Subcutaneous abdominal adipose tissue (tissue), 5 donors: ENCODE data around the gene MYO1C.
"Not testable (repeated sequence)": the region's sequence is repeated elsewhere in the genome, so short reads cannot be mapped to it uniquely, and the experiment has no call there.

ENCODE experiments used
- H3K27ac ChIP-seq: one replicate; pipeline ENCODE4 v1.7.0; 2013; ENCODE audit warnings: low read depth, mild to moderate bottlenecking, inconsistent platforms, low read length, moderate library complexity
- H3K27me3 ChIP-seq, 5 donors: one replicate each; pipeline ENCODE4 v1.7.0; 2013; ENCODE audit warnings: low read length in 5 of 5, inconsistent platforms in 1 of 5; ENCODE audit not compliant: control insufficient read depth in 5 of 5, insufficient read depth in 4 of 5
- H3K36me3 ChIP-seq, 5 donors: one replicate each; pipeline ENCODE4 v1.7.0; 2013; ENCODE audit warnings: low read length in 5 of 5; ENCODE audit not compliant: control insufficient read depth in 5 of 5, insufficient read depth in 5 of 5
- H3K4me1 ChIP-seq, 5 donors: one replicate each; pipeline ENCODE4 v1.7.0; 2013; ENCODE audit warnings: low read length in 5 of 5, mild to moderate bottlenecking in 3 of 5, moderate library complexity in 1 of 5; ENCODE audit not compliant: control insufficient read depth in 5 of 5, insufficient read depth in 5 of 5
- H3K4me3 ChIP-seq, 5 donors: one replicate each; pipeline ENCODE4 v1.7.0; 2013; ENCODE audit warnings: low read length in 5 of 5, low read depth in 1 of 5
- H3K9ac ChIP-seq, 5 donors: one replicate each; pipeline ENCODE4 v1.7.0; 2013; ENCODE audit warnings: low read length in 5 of 5, mild to moderate bottlenecking in 4 of 5, moderate library complexity in 3 of 5
- H3K9me3 ChIP-seq, 5 donors: one replicate each; pipeline ENCODE4 v1.7.0; 2013; ENCODE audit warnings: low read length in 5 of 5; ENCODE audit not compliant: control insufficient read depth in 5 of 5
- donor health status: healthy.
- donor health status: healthy.
- donor health status: healthy.
- donor health status: healthy.
- donor health status: healthy.

MYO1C gene

DNA sequence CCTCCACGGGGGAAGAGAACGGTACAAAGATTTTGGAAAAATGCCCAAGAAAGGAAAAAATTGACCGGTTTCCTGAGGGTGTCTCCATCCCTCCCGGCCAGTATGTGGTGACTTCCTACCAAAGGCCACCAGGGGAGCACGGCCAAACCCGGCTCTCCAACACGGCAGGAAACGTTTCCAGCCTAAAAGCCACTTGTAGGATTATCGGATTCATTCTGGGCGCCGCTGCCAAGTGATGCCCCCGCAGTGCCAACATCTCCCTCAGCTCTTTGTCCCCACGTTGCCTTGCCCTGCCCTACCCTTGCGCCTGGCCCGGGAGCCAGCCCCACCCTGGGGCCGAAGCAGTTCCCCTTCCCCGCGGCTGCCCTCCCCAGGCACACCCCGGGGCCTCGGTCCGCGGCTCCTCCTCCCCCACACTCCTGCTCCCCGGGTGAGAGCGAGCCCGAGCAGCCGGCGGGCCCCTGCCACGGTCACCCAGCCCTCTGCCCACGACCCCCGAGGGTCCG lies 37.1 kb downstream of the MYO1C start:
- Histone ChIP-seq H3K9me3 (no peaks in the 10 kb centered on the region), H3K27ac (peak overlapping the region; percentile 96), H3K9ac (peak overlapping the region; percentile 63 to 98 (median 94)), H3K36me3 (peaks cover 0 to 9% (median 4%) of the 10 kb centered on the region in 5 donors), H3K4me3 (peak overlapping the region; percentile 84 to 95 (median 91)), H3K27me3 (no peaks in the 10 kb centered on the region), H3K4me1 (peaks cover 5 to 46% (median 40%) of the 10 kb centered on the region in 5 donors)

DNA sequence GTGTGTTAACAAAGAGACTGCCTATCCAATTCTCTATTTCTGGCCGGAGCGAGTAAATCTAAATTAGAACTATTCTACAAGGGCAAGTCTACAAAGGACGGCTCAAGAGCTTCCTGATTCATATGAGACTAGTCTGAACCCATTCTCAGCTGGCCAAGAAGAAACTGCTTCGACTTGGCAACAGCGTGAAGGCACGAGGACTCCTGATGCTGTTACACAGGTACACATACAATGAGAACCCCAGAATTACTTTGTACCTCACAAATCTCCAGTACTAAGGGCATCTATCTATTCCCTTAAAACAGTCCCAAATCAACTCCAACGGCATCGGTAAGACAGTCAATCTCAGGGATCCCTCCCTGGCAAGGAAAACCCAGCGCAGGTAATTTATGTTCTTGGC lies 37.9 kb downstream of the MYO1C start:
- Histone ChIP-seq H3K36me3 (peaks cover 0 to 9% (median 4%) of the 10 kb centered on the region in 5 donors), H3K9me3 (no peaks in the 10 kb centered on the region), H3K9ac (peak overlapping the region; percentile 63 to 98 (median 94)), H3K4me3 (peak overlapping the region; percentile 84 to 95 (median 91)), H3K27me3 (no peaks in the 10 kb centered on the region), H3K27ac (peak overlapping the region; percentile 96), H3K4me1 (peaks cover 5 to 41% (median 36%) of the 10 kb centered on the region in 5 donors)

GRCh38 chr17:1453694-1454093 lies 38.8 kb downstream of the MYO1C start:
- H3K9ac ChIP-seq, H3K27ac ChIP-seq, H3K9me3 ChIP-seq, H3K27me3 ChIP-seq, H3K36me3 ChIP-seq, H3K4me3 ChIP-seq: not testable (repeated sequence)
- peaks cover 5 to 49% (median 44%) of the 10 kb centered on the region in 5 donors for H3K4me1 ChIP-seq

- Histone ChIP-seq H3K9me3 (no peaks in the 10 kb centered on the region), H3K9ac (no peak overlapping the region), H3K36me3 (peaks cover 0 to 9% (median 4%) of the 10 kb centered on the region in 5 donors), H3K4me1 (peaks cover 5 to 54% (median 49%) of the 10 kb centered on the region in 5 donors), H3K27me3 (no peaks in the 10 kb centered on the region), H3K27ac (peak overlapping the region; percentile 16), H3K4me3 (no peak overlapping the region)
Measured at GRCh38 chr17:1452836-1453235, 39.6 kb downstream of the MYO1C start.

GRCh38 chr17:1450261-1450660 lies 42.2 kb downstream of the MYO1C start:
- H3K4me1 ChIP-seq: peaks cover 5 to 62% (median 50%) of the 10 kb centered on the region in 5 donors
- not testable (repeated sequence) for H3K27ac ChIP-seq

DNA sequence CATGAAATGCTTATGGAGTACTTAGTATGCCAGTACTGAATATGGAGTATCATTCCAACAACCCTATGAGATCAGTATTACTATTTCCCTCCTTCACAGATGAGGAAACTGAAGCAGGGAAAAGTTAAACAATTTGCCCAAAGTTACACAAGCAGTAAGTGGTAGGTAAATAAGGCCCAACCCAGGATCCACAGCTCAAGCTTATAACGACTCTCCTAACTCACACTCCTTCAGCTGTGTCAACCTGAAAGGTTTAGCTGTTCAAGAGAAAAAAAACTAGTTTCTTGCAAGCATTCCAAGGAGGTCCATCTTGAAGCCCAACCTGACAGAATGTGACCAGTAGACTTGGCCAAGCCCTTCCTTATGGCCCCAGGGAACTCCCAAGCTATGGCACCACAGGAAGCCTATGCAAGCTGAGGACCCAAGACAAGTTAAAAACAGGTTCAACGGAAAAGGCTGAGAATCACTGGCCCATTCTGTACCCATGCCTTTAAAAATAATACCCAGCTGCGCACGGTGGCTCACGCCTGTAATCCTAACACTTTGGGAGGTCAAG lies 43.0 kb downstream of the MYO1C start:
- Histone ChIP-seq H3K27ac (no peak overlapping the region), H3K9me3 (no peaks in the 10 kb centered on the region), H3K4me1 (peaks cover under 1 to 54% (median 42%) of the 10 kb centered on the region in 5 donors), H3K9ac (no peak overlapping the region), H3K27me3 (no peaks in the 10 kb centered on the region), H3K36me3 (peaks cover 0 to 14% (median 4%) of the 10 kb centered on the region in 5 donors), H3K4me3 (no peak overlapping the region)

More at GRCh38 chr17:1450261-1450660, 42.2 kb downstream of the MYO1C start:
- not testable (repeated sequence) for H3K4me3 ChIP-seq, H3K9ac ChIP-seq, H3K9me3 ChIP-seq, H3K27me3 ChIP-seq
- peaks cover 0 to 14% (median 4%) of the 10 kb centered on the region in 5 donors for H3K36me3 ChIP-seq

DNA sequence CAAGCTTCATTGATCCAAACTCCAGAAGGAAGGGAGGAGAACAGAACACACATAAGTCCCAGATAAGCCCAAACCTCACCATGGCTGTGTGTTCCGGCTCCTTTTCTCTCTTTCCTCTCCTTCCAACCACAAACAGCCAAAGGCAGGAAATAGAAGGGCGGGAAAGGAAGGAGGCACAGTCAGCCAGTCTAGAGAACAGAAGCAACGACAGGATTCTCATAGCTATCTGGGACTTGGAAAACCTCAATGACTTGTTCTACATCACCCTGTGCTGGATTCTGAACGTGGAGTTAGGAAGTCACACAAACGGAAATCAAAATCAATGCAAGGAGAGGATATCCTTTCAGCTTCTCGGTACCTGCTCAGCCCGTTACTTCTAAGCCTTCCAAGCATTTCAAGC lies 45.4 kb downstream of the MYO1C start:
- peak overlapping the region; percentile 29 for H3K27ac ChIP-seq
- H3K27me3 ChIP-seq: no peaks in the 10 kb centered on the region
- H3K4me1 ChIP-seq: peaks cover 0 to 36% (median 29%) of the 10 kb centered on the region in 5 donors
- no peaks in the 10 kb centered on the region for H3K9me3 ChIP-seq
- H3K36me3 ChIP-seq: peaks cover 0 to 8% (median 3%) of the 10 kb centered on the region in 5 donors
- no peak overlapping the region for H3K9ac ChIP-seq
- peak overlapping the region in 2 of 5 donors; percentile 26 to 29 for H3K4me3 ChIP-seq

GRCh38 chr17:1446201-1446600 lies 46.3 kb downstream of the MYO1C start:
- no peaks in the 10 kb centered on the region for H3K9me3 ChIP-seq
- H3K36me3 ChIP-seq: peaks cover 0 to 8% (median 0%) of the 10 kb centered on the region in 5 donors
- H3K4me1 ChIP-seq: peaks cover 0 to 34% (median 29%) of the 10 kb centered on the region in 5 donors
- H3K27ac ChIP-seq: no peak overlapping the region
- no peak overlapping the region for H3K4me3 ChIP-seq
- no peaks in the 10 kb centered on the region for H3K27me3 ChIP-seq
- no peak overlapping the region for H3K9ac ChIP-seq

DNA sequence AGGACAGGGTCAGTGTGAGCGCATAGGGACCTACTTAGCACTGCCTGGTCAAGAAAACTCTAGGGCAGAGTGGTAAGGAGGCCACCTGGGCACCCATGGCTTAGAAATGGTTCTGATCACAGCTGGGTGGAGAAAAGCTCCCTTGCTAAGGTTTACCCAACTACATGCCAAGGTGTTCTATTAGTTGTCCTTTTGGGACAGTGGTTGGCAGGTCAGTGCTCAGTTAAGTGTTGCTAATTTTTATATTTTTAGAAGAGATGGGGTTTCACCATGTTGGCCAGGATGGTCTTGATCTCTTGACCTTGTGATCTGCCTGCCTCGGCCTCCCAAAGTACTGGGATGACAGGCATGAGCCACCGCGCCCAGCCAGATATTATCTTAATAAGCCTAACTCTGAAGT lies 46.8 kb downstream of the MYO1C start:
- not testable (repeated sequence) for H3K27me3 ChIP-seq, H3K4me3 ChIP-seq, H3K27ac ChIP-seq, H3K36me3 ChIP-seq, H3K9ac ChIP-seq, H3K9me3 ChIP-seq
- H3K4me1 ChIP-seq: peaks cover 0 to 34% (median 29%) of the 10 kb centered on the region in 5 donors

DNA sequence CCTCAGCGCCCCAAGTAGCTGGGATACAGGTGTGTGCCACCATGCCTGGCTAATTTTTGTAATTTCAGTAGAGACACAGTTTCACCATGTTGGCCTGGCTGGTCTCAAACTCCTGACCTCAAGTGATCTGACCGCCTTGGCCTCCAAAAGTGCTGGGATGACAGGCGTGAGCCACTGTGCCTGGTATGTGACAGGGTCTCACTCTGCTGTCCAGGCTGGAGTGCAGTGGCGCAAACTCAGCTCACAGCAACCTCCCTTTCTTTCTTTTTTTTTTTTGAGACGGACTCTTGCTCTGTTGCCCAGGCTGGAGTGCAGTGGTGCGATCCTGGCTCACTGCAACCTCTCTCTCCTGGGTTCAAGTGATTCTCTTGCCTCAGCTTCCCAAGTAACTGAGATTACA lies 49.8 kb downstream of the MYO1C start:
- H3K4me3 ChIP-seq, H3K9me3 ChIP-seq, H3K27ac ChIP-seq, H3K9ac ChIP-seq, H3K27me3 ChIP-seq, H3K36me3 ChIP-seq: not testable (repeated sequence)
- peaks cover 0 to 25% (median 18%) of the 10 kb centered on the region in 5 donors for H3K4me1 ChIP-seq
